HG03354 (cell line): ENCODE data around the gene COX4I1.

Experiments used
- ATAC-seq: cut with Tn5 transposase; IDR thresholded peaks from one replicate; pipeline ENCODE4 v1.9.1; 2021; ENCODE audit warnings: mild to moderate bottlenecking; ENCODE audit not compliant: unreplicated experiment, poor library complexity, severe bottlenecking

The COX4I1 gene

DNA sequence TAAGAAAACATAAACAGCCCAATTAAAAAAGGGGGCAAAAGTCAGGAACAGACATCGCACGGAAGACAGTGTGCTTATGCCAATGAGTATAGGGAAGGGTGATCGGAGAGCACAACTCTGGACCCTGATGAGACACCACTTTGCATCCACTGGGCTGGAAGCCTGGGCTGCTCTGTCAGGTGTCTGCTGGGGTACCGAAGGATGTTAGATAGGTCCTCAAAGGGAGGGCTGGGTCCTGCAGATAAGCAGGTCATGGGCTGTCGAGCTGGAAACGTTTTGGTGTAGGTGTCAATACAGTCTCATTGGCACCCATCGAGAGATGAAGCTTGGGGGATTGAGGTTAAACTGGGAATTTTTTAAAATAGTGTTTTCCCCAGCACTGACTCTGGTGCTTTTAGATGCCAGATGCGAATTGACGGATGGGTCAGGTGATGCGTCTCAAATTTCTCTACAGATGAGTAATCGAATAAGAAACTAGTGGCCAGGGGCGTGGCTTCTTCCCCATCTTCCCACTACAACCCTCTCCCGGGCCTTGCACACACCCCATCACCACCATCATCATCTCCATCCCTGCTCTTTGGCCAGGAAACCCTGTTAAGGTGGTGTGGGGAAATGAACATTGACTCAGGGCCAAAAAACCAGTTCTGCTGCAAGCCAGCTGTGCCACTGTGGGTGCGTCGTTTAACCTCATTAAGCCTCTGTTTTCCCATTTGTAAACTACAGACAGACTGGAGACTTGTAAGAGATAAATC is 51.7 kb downstream of the COX4I1 start:
- no peak for ATAC-seq

DNA sequence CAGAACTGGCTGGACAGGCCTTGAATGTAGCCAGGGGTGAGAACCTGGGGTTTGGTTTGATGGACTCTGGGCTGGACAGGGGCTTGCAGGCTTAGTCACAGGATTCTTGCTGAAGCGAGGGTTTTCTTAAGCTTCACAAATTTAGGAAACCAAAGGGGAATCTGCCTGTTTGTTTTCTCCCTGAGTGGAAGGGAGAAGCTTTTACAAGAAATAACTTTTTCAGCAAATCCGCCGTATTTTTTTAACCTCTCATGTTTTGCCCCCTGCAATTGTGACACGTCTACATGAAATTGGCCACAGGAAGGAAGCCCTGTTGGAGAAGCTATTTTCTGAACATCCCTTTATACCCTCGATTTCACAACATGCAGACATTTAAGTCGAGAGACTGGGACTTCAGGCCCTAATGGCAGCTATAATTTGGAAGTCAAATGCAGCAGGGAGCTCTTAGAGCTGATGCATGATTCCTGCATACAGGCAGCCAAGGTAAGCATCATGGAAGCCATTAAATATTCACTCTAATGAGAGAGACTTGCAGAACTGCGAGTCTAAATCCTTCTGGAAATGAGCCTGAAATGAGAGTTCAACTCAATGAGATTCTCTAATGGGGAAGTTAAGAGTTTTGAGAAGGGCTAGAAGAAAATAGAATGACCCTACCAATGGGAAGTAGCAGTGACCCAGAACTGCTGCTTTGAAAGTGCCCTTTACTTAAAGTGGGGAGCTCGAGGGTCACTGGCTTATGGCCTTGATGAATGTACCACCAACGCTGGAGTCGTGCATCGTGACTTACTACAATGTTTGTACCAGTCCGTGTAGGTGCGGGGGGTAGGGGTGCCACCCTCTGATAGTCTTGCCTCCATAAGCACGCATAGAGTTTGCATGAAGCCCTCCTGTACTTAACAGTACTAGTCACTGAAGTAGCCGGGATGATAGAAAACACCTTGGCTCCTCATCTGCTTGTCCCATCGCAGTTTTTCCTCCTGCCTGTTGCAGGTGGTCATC is 54.4 kb downstream of the COX4I1 start:
- ATAC-seq = no peak

DNA sequence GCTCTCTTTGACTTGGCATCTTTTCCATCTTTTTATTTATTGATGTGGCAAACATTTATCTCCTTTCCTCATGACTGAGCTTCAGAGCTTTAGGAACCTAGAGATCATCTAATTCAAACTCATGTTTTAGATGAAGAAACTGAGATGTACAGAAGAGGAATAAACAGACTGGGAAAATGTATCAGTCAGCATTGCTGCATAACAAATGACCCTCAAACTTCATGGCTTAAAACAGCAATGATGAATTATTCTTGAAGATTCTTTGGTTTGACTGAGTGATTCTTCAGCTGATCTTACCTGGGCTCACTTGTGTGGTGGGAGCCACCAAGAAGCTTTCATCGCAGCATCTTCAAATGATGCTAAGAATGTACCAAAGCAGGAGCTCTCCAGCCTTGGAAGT is 55.4 kb downstream of the COX4I1 start:
- ATAC-seq = no peak

DNA sequence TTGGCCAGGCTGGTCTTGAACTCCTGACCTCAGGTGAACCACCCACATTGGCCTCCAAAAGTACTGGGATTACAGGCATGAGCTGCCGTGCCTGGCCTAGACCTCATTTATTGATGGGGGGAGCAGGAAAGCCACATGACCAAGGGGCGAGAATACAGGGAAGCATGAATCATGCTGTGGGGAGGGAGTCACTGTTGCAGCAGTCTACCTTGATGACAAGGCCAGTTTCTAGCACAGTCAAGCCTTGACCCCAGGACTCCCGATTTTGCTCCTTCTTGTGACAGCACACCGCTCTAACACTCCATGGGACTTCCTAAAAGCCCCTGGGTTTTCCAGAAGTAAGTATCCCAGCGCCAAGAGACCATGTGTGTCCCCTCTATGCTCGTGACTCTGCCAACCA is 56.6 kb downstream of the COX4I1 start:
- no peak for ATAC-seq

DNA sequence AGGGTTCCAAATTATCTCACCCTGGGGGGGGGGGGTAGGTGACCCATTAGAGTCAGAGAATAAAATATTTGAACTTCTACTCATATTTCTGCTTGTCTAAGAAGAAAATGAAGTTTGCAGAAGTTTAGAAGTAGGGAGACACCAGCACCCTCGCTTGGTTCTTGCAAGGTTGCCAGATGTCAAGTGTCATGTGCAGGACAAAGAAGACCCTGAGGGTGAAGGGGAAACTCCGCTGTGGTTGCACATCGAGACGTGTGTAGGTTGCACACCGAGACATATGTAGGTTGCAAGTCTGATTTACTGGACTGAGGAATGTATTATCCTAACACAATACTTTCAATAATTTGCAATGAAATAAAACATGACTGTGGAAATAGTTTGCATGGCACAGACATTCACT is 57.1 kb downstream of the COX4I1 start:
- no peak for ATAC-seq
